SK-N-SH treated with all-trans-retinoic acid at 6 μM for 48 hours (cell line): ENCODE measurements around the gene FXYD6.

Source experiments
- ARNTL ChIP-seq: fragments of 450-650 bp; formaldehyde crosslinking; IDR thresholded peaks from 2 replicates; pipeline ENCODE4 v1.5.0; 2020; ENCODE audit warnings: low read depth, mild to moderate bottlenecking, moderate library complexity, borderline replicate concordance
- GLIS3 ChIP-seq: fragments of 250-450 bp; sonication (Bioruptor Pico); IDR thresholded peaks from 2 replicates; pipeline ENCODE4 v1.5.0; 2020; ENCODE audit warnings: mild to moderate bottlenecking, moderate library complexity
- POU6F1 ChIP-seq: fragments of 250-450 bp; sonication (Bioruptor Pico); IDR thresholded peaks from 2 replicates; pipeline ENCODE4 v1.8.0; 2021; ENCODE audit warnings: low read depth, mild to moderate bottlenecking, moderate library complexity, borderline replicate concordance
- SNAI2 ChIP-seq: fragments of 250-450 bp; sonication (Bioruptor Pico); IDR thresholded peaks from 2 replicates; pipeline ENCODE4 v1.5.0; 2020; ENCODE audit warnings: mild to moderate bottlenecking, moderate library complexity
- TCF4 ChIP-seq: fragments of 250-450 bp; sonication (Bioruptor Pico); IDR thresholded peaks from 2 replicates; pipeline ENCODE4 v1.8.0; 2021; ENCODE audit warnings: mild to moderate bottlenecking, moderate library complexity, borderline replicate concordance
- ZNF8 ChIP-seq: fragments of 450-650 bp; formaldehyde crosslinking; IDR thresholded peaks from 2 replicates; pipeline ENCODE4 v1.5.0; 2020; ENCODE audit warnings: mild to moderate bottlenecking, moderate library complexity
- TF ChIP-seq, protein P1 (sequence below): fragments of 250-450 bp; sonication (Bioruptor Pico); IDR thresholded peaks from 2 replicates; pipeline ENCODE4 v1.5.1; 2021; ENCODE audit warnings: mild to moderate bottlenecking, moderate library complexity

GRCh38 chr11:117796872-117797529, 79.5 kb downstream of the FXYD6 start, which contains the start of gene DSCAML1:
- no peak for TF ChIP-seq ZNF8 (CRISPR knock-in tag)
- TF ChIP-seq ARNTL (CRISPR knock-in tag): no peak
- no peak for TF ChIP-seq POU6F1 (CRISPR knock-in tag)
- TF ChIP-seq TCF4 (CRISPR knock-in tag): no peak
- TF ChIP-seq, protein P1, sequence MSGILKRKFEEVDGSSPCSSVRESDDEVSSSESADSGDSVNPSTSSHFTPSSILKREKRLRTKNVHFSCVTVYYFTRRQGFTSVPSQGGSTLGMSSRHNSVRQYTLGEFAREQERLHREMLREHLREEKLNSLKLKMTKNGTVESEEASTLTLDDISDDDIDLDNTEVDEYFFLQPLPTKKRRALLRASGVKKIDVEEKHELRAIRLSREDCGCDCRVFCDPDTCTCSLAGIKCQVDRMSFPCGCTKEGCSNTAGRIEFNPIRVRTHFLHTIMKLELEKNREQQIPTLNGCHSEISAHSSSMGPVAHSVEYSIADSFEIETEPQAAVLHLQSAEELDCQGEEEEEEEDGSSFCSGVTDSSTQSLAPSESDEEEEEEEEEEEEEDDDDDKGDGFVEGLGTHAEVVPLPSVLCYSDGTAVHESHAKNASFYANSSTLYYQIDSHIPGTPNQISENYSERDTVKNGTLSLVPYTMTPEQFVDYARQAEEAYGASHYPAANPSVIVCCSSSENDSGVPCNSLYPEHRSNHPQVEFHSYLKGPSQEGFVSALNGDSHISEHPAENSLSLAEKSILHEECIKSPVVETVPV (CRISPR knock-in tag): no peak
- TF ChIP-seq GLIS3 (CRISPR knock-in tag): no peak
- TF ChIP-seq SNAI2 (CRISPR knock-in tag): no peak
